ENCODE measurements around the gene NBAS.

GRCh38 chr2:15149063-15149462 lies 412.1 kb downstream of the NBAS start:
- TF ChIP-seq TAF1 (IDR thresholded peaks at IDR 0.05; ENCODE audit: borderline replicate concordance, low read depth, low read length) (no peak), POLR2A (IDR thresholded peaks at IDR 0.05; ENCODE audit: low read depth, low read length) (no peak), POLR2AphosphoS5 (IDR thresholded peaks at IDR 0.05; ENCODE audit: low read depth, low read length) (no peak)

All from GM12892 (cell line).